Activated CD4-positive, alpha-beta T cell treated with anti-CD3 and anti-CD28 coated beads, Interleukin-2, Interleukin-6, amounts not matched to agents 100 ng/mL and 50 ng/mL, durations not matched to agents 16 hours and 8 hours (primary cell): ENCODE data around the gene CDC25B.
A peak's percentile ranks its signal among the peaks of the same experiment; 100 is the strongest.

Experiments
- DNase-seq: peaks from one replicate; pipeline ENCODE4 v3.0.0-alpha.2; 2020

CDC25B gene

DNA sequence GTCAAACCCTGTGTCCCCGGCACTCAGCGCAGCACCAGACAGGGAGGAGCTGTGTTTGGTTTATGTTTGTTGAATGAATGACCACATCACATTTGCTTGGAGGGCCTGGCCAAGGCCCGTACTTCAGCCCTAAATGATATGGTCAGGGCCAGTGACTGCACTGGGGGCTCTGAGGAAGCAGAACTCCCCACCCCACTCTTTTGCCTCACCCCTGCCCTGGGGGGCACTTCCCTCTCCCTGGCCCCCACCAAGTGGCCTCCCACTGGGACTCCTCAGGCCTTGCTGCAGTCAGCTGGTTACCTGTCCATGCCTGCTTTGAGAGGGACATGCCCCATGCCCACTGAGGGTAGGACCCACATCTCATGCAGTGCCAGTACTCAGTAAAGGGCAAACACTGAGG is 31.5 kb upstream of the CDC25B start:
- no peak for DNase-seq

DNA sequence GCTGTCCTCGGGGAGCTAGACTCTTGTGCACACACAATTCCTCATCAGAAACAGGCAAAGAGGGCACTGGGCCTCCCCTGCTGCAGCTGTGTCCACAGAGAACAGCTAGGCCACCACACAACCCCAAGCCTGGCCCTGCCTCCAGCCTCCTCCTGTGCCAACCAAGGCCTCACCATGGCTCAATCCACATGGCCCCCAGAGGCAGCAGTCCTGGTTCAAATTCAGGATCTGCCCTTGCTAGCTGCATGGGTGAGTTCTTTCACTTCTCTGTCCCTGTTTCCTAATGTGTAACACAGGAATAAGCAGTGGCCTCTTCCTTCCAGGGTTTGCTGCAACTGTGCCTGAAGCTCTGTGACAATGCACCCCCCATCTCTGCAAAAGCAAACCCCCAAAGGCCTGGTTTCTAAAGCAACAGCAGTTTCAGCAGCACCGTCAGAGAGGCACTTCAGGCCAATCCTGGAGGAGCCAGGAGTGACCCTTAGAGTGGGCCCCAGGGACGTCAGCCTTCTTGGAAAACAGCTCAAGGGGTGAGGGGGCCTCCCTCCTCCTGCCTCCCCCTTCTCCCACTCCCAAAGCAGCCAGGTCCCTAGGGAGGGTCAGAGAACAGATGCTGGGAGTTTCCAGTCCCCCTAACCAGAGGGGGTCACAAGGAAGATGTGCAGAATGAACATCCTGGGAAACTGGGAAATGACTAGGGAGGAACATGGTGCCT is 30.8 kb upstream of the CDC25B start:
- DNase-seq, result no peak

DNA sequence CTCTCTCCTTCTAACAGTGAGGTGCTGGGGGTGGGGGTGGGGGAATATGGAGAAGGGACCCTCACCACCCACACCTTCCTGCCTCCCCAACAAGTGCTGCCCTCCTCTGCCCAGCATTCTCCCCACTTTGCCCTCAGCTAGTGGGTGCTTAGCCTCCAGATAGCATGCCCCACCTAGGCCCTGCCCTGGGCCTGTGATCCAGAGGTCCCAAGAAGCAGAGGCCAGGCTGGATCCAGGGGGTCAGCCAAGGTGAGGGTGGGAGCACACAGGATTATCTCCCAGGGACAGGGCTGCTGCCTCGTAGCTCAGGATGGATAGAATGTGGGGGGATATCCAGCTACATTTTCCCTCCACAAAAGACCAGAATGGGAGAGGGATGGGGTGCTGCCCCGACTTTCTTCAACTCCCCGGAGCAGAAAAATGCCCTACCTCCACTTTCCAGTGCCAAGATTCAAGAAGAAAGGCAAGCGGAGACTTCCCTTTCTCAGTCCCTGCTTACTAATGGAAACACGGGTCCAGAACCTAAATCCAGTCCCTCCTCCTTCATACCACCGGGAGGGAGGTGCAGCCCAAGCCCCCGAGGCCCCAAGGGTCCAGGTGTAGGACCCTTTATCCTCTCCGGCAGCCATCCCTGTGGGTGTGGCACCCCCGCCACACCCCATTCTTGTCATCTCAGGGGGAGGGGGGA is 29.5 kb upstream of the CDC25B start:
- no peak for DNase-seq

DNA sequence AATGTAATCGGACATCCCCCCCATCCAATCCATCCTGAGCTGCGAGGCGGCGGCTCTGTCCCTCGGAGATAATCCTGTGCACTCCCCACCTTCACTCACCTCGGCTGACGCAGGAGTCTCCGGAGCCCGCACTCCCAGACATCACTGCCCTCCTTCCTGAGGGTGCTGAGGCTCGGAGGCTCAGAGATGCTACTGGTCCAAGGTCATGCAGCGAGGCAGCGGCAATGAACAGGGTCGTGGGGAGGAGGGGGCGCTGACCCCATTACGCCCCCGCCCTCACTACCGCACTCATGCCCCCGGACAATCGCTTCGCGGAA is 29.0 kb upstream of the CDC25B start:
- peak; percentile 27 for DNase-seq

DNA sequence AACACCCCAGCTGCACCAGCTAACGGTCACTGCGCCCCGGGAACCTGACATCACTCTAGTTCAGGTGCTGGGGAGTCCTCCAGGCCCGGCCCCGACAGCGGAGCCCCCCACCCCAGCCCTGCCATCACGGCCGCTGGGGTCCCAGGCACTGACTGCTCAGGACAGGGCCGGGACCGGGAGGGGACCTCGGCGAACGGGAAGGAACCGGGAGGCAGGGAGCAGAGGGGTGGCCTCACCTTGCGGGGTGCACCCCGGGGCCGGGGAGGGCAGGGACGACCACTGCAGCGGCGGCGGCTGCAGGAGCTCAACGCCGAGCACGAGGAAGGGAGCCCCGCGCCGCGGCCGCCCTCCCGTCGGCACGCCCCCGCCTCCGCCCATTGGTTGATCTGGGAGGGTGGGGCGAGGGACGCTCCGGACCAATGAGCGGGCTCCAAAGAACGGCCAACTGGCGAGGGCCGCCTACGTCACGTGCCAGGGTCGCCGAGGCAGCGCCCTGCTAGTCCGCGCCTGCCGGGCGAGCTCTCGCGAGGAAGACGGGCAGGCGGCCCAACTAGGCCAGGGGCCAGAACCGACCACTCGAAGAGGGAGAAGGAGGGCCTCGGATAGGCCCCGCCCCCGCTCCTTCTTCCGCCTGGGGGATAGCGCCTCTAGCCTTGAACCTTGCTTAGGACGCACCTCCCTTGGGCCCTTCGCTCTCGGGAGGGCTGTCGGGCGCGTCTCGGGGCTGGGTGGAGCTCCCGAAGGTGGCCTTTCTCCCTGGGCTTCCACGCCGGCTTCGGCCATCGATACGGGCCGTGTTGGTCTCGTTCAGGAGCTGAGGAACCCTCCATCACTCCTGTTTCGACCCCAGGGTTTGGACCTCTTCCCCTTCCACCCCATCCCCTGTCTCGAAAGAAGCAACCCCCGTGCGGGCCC is 28.4 kb upstream of the CDC25B start, which contains the start of gene ADISSP:
TSS of gene ADISSP (minus strand) at position 327 of the 915 bp plus-strand sequence. CDS start 7,653 bp downstream, outside the sequence.
- DNase-seq, result peak; percentile 99

DNA sequence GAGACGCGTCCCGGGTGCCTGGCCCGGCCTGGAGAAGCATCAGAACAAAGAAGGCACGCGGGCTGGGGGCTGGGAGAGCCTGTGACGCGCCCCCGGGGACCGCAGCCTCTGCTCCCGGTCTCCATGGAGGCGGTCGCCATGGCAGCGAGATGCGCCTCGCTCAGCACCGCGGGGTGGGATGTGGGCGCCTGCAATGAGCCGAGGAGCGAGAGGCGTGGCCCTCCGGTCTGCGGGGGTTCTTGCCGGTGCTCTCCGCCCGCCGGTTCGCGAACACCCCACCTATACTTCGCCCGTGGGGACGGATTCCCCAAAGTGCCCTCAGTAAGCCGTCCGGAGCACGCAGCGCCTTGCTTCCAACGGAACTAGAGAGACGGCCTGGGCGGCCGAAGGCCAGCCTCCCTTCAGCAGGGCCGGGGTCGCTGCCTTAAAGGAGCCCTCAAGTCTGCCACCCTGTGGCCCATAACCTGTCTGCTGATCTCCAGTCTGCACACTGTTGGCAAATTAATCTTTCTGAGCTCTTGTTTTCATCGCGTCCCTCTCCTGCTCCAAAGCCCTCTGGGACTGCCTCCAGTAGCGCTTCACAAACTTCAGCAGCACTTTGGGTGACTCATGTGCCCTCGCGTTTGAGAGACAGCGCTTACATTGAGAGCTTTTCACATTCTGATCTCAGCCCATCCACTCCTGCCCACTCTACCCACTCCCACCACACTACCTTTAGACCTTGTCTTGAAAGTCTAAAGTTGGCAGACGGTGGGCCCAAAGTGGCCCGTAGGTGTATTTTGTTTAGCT is 27.6 kb upstream of the CDC25B start:
- peak; percentile 77 for DNase-seq

DNA sequence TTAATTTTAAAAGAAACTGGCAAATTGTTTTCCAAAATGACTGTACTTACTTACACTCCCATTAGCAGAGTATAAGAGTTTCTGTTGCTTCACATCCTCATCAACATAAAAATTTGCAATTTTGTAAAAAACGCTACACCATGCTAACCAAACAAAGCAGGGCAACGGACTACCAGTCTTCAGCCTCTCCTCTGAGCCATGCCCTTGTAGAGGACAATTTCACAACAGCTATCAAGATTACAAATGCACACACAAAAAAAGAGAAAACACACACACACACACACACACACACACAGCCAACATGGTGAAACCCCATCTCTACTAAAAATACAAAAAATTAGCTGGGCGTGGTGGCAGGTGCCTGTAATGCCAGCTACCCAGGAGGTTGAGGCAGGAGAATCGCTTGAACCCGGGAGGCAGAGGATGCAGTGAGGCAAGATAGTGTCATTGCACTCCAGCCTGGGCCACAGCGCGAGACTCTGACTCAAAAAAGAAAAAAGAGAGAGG is 24.5 kb upstream of the CDC25B start:
- no peak for DNase-seq

DNA sequence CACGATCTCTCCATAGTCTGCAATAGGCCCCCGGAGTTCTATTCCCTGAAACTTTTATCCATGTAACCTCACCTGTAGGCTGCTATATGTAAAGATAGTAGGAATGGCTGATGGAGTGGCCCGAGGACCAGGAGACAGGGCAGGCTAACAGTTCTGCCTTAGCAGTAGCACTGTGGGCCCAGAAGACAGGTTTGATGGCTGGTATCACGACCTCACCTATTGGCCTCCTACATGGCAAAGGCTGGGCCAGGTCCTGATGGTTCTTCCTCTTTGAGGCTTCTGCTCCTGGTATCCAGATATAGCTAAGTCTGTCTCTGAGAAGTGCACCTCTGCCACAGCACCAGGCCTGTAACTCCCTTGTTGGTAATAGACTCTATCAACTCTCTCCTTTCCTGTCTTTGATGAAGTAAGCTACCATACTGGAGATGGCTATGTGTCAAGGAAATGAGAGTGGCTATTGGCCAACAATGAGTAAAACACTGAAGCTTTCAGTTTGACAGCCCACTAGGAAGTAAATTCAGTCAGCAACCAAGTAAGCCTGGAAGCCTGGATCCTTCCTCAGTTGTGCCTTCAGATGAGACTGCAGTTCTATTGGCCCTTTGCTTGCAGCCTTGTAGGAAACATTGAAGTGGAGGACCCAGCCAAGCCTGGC is 20.5 kb upstream of the CDC25B start:
- DNase-seq, result no peak

DNA sequence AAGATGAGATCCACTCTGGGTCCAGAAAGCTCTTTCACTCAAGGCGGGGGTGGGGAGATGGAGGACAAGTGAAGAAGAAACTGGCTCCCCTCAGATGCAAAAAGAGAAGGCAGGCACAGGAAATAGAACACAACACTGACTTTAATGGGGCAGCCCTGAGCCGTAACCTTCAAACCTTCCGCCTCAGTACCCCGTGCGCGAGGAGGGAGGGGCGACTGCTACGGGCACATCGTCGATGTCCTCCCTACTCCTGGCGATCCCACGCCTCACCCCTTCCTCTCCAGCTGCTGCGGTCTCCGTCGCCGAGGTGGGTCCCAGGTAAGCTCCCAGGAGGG is 18.8 kb upstream of the CDC25B start:
- no peak for DNase-seq

DNA sequence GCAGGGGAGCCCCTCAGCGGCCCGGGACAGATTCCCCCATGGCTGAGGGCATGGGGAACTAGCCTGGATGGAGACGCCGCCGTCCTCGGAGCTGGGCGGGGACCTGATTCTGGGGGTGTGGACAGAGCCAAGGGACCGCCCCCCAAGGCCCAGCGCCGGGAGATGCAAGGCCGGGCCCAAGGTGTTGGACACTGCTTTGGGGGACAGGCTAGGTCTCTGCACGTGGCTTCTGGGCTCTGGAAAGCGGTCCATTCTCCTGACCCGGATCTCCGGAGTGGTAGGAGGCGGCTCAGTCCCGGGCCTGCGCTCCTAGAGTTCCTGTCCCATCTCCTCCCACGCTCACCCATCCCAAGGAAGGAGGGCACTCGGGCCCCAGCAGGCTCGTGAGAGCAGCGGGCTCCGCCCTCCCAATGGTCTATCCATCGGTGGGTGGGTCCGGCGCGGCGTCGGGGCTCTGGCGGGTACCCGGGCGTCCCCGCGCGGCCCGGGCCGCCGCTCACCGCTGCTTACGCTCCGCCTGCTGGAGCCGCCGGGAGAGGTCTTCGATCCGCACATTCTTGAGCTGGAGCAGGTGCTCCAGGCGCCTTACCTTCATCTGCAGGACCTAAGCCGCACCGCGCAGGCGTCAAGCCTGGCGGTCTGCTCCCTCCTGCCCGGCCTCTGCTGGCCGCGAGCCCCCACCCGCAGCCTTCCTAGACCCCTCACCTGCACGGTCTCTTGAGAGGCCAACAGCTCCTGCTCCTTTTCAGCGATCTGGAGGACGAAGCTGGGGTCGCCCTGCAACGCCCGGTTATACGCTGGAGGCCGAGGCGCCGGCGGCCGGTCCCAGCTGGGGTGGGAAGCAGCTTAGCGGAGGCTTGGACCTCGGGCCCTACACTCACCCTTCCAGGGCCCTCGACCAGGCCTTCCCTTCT is 18.1 kb upstream of the CDC25B start:
- DNase-seq, result peak; percentile 51

DNA sequence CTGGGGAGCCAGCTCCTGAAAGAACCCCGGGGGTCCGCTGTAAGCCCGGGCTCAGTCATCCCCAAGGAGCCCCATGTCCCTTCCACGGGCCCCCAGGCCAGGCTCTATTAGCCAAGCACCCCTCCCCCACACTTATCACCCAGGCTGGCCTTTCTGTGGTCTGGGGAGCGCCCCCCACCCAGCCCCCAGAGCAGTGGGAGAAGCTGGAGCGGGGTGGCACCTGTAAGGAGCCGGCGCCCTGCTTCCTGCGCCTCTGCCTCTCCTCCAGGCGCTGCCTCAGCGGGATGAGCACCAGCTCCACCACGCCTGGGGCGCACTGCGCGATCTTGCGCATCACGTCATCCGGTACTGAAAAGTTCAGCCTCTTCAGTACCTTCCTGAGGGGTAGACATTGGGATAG is 17.1 kb upstream of the CDC25B start:
- no peak for DNase-seq

DNA sequence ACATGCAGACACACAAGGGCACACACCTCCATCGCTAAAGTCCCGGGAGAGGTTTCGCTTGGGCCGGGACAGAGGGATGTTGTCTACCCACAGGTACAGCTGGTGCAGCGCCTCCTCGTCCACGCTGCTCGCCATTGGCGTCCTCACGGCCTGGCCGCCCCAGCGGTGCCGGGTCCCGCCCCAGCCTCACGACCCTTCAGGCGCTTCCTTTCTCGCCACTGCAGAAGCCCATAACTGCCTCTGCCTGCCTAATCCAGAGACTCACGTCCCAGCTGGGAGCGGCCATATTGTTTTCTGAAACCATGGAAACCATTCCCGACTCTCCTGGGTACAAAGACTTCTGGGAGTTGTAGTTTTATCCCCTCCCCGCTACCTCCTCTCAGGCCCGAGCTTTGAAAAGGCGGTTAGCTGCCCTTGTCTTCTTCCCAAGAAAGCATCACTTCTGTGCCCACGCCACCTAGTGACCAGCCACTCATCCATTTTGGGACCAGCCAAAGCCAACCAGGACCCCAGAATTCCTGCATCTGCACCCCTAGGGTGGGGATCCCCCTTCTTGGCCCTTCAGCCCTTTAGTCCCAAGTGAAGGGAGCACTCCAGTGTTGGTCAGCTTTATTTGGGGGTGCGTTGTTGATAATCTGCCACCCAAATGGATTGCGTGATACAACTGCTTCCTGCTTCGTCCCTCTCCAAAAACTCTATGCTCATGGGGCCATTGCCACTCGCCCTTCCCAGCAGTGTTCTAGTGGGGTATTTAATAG is 14.8 kb upstream of the CDC25B start, which contains the start of gene SPEF1:
TSS of gene SPEF1 (minus strand) at position 296 of the 758 bp plus-strand sequence. CDS start at position 135, 161 bp downstream.
- peak; percentile 77 for DNase-seq

DNA sequence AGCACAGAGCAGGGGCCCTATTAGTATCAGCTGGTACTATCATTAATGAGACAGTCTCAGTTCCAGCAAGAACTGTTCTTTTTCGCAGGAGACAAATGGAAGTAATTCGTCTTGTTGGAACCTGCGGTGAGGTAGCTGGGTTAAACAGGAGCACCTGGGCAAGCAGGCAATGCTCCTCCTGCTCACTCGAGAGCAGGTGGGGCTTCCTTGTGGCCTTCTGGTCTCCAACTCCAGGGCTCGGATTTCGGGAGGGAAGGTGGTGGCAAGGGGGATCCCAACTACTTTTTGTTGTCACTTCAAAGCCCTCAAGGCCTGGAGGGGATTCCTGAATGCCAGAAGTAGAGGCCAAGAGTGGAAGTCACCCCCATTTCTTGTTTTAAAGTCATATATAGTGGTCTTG is 13.5 kb upstream of the CDC25B start:
- DNase-seq, result no peak

DNA sequence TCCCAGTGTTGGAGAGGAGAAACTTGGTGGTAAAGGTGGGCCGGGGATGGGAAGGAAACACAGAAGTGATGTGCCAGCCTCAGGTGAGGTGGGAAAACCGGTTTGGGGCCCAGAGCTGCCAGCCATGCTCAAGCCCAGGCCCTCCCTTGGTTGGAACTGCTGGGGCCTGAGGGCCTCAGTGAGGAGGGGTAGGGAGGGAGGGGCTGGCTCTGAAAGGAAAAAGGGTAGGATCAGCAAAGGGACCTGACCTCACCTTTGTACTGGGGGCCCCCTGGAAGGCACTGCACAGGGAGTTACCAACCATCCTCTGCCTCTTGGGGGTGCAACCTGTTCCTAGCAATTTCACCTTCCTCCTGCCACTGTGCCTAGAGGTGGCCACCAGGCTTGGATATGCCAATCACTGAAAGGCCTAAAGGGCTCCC is 13.0 kb upstream of the CDC25B start:
- DNase-seq, result no peak

DNA sequence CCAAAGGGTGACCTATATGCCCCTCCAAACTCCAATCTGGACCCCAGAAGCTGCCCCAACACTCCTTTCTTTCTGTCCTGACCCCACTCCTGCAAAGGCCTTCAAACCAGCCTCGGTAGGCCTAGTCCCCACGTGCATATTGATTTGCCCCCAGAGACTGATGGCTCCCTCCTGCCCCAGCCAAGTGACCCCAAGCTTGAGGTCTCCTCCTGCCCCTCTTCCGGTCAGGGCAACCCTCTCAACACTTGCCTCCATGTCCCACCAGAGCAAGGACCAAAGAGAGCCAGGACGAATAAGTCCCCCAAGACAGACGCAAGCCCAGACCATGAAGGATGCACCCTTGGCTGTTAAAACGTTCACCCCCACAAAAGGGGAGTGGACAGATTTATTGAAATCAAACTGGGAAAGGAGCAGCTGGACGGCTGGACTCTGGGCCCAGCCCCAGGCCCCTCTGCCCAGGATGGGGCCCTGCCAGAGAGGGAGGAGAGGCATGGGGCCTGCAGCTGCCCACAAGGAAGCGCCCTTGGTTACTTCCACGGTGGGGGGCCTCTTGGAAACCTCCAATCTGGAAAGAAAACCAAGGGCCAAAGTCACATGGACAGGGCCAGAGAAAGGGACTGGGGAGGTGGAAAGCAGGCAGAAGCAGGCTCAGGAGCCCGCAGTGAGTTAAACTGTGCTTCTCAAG is 12.5 kb upstream of the CDC25B start:
- DNase-seq, result no peak

DNA sequence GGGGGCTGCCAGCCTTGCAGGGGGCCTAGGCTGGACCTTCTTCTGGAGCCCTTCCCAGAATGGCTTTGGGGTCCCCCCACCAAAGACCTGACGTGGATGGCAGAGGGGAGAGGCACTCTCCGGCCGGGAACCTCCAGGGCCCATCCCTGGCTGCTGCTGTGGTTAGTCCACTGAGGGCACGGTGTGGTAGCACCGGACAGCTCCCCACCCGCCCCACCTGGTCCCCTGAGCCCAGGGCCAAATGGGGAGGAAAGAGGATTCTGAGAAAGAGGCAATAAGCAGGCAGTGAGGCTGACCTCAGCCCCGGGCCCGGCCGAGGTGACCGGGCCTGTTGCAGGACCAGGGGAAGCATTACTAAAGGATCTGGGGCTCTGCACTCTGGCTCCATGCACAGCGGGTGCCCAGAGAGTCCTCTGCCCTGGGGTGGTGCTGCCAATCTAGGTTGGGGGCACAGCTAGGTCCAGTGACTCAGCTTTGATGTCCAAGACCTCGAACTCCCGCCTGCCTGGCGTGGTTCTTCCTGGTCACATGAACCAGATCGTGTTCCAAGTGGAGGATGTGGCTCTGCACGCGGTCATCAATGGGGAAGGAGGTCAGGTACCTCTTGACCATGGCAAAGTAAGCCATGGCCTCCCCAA is 11.8 kb upstream of the CDC25B start:
- DNase-seq, result no peak

DNA sequence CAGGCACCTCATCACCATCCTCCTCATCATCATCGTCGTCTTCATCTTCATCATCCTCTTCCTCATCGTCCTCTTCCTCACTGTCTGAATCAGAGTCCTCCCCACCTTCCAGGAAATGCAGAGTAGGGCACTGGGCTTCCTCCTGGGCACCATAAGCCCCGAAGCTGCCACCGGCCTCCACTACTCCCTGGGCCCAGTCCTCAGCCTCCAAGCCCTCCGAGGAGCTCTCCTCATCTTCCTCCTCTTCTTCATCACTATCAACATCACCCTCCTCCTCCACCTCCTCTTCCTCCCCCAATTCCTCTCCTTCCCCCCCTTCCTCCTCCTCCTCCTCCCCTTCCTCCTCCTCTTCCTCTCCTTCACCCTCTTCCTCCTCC is 11.3 kb upstream of the CDC25B start:
- no peak for DNase-seq

DNA sequence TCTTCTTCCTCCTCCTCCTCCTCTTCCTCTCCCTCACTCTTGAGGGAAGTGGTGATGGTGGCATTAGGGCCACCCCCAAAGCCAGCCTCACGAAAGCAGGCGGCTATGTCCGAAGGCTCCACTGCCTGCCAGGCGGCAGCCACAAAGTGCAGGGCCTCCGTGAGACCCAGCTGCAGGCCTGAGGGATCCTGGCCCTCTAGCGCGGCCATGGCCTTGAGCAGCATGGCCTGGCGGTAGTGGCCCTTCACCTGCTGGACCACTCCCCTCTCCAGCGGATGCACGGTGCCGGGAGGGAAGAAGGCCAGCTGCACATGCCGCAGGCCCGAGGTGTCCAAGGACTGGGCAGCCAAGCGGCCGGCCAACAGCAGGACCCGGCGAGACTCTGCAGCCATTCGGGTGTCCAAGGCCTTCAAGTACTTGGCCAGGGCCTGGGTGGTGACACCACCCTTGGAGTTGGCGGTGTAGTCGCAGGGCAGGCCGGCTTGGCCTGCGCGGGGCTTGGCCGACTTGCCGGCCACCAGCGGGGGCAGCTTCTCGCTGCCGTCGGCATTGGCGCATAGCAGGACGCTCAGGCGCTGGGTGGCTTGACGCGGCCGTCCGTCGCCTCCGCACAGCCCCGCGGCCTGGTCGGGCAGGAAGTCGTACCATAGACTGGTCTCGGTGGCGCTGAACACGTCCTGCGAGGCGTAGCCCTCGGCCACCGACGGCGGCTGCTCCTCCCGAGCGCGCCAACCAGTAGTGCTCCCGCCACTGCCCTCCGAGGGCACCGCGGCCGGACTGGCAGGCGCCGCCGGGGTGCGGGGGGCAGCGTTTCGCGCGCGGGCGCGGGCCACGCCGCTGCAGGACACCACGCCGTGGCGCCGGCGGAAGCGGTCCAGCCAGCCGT is 10.6 kb upstream of the CDC25B start:
- DNase-seq, result no peak
